KMS-11 (cell line): ENCODE results near the gene NIM1K.

Source experiments
- H2AFZ ChIP-seq: fragments of 200-600 bp; sonication (generic); 2 replicates; pipeline ENCODE4 v1.6.1; 2016; ENCODE audit warnings: antibody characterized with exemption, mixed run types, low read depth
- H3K27ac ChIP-seq: fragments of 200-600 bp; sonication (generic); 2 replicates; pipeline ENCODE4 v1.6.1; 2016; ENCODE audit warnings: mild to moderate bottlenecking, mixed run types
- H3K27me3 ChIP-seq: fragments of 200-600 bp; sonication (generic); 2 replicates; pipeline ENCODE4 v1.6.1; 2017; ENCODE audit warnings: mild to moderate bottlenecking, low read depth, mixed run types, moderate library complexity; ENCODE audit not compliant: insufficient read depth
- H3K36me3 ChIP-seq: fragments of 200-600 bp; sonication (generic); 2 replicates; pipeline ENCODE4 v1.6.1; 2017; ENCODE audit warnings: mild to moderate bottlenecking, mixed run types; ENCODE audit not compliant: insufficient read depth
- H3K4me1 ChIP-seq: fragments of 200-600 bp; sonication (generic); 2 replicates; pipeline ENCODE4 v1.6.1; 2016; ENCODE audit warnings: mild to moderate bottlenecking, low read depth, mixed run types; ENCODE audit not compliant: poor library complexity, severe bottlenecking
- H3K4me2 ChIP-seq: fragments of 200-600 bp; sonication (generic); 2 replicates; pipeline ENCODE4 v1.7.0; 2016; ENCODE audit warnings: mild to moderate bottlenecking, mixed run types
- H3K4me3 ChIP-seq: fragments of 200-600 bp; sonication (generic); IDR thresholded peaks from 2 replicates; pipeline ENCODE4 v1.6.1; 2017; ENCODE audit warnings: low read depth, low read length, mixed read lengths; ENCODE audit not compliant: insufficient read depth
- H3K79me2 ChIP-seq: fragments of 200-600 bp; sonication (generic); 2 replicates; pipeline ENCODE4 v1.6.1; 2016; ENCODE audit warnings: low read depth, mixed run types; ENCODE audit not compliant: insufficient read depth
- H3K9ac ChIP-seq: fragments of 200-600 bp; sonication (generic); 2 replicates; pipeline ENCODE4 v1.6.1; 2016; ENCODE audit warnings: mild to moderate bottlenecking, mixed run types
- H4K20me1 ChIP-seq: fragments of 200-600 bp; sonication (generic); 2 replicates; pipeline ENCODE4 v1.6.1; 2016; ENCODE audit warnings: mild to moderate bottlenecking, mixed run types; ENCODE audit not compliant: insufficient read depth
- CTCF ChIP-seq: fragments of 200-600 bp; sonication (generic); conservative IDR thresholded peaks from 2 replicates; pipeline ENCODE4 v1.6.1; 2017; ENCODE audit warnings: low read depth, mild to moderate bottlenecking, antibody characterized with exemption, low read length, moderate library complexity, mixed read lengths

The NIM1K gene

GRCh38 chr5:43202380-43202779 is 10.4 kb downstream of the NIM1K start:
- Histone ChIP-seq H3K79me2 (no peaks in the 10 kb centered on the region), H4K20me1 (no peaks in the 10 kb centered on the region), H2AFZ (no peak overlapping the region), H3K27me3 (no peaks in the 10 kb centered on the region), H3K36me3 (no peaks in the 10 kb centered on the region), H3K4me2 (no peak overlapping the region), H3K9ac (no peak overlapping the region), H3K4me3 (no peak overlapping the region), H3K27ac (no peak overlapping the region), H3K4me1 (peaks cover 11% of the 10 kb centered on the region)
- no peak for TF ChIP-seq CTCF

DNA sequence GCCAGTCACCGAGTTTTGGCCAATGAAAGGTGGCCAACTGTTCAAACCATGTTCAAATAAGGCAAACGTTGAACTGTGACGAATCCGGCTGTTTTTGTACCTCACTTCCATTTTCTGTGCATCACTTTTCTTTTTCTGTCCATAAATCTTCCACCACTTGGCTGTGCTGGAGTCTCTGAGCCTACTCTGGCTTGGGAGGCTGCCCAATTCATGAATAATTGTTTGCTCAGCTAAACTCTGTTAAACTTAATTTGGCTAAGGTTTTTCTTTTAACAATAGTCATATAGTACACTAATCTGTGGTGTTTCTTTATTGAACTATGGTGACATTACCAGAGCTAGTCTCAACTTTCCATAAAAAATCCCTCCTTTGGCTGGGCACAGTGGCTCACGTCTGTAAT is 11.3 kb downstream of the NIM1K start:
- no peak overlapping the region for H3K4me3 ChIP-seq
- no peak overlapping the region for H3K4me2 ChIP-seq
- H2AFZ ChIP-seq = no peak overlapping the region

DNA sequence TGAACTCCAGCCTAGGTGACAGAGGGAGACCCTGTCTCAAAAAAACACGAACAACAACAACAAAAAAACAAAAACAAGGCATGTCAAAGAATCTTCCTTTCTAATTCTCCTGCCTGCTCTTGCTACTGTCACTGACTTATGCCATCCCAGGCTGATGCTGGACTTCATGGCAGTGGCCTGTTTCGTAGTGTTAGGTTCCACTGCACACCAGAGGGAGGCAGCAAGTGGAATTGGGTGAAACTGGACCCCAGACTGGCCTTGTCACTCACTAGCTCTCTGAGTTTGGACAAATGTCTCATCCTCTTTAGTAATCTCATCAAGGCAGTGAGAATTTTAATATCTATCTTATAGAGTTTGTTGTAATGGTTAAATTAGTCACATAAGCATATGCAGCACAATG is 12.9 kb downstream of the NIM1K start:
- no peak for TF ChIP-seq CTCF
- no peak overlapping the region for H3K4me2 ChIP-seq
- no peak overlapping the region for H3K4me3 ChIP-seq
- H3K9ac ChIP-seq = no peak overlapping the region
- no peaks in the 10 kb centered on the region for H4K20me1 ChIP-seq
- H3K36me3 ChIP-seq = no peaks in the 10 kb centered on the region
- no peak overlapping the region for H3K27ac ChIP-seq
- H3K27me3 ChIP-seq = no peaks in the 10 kb centered on the region
- H3K4me1 ChIP-seq = peaks cover 11% of the 10 kb centered on the region
- no peaks in the 10 kb centered on the region for H3K79me2 ChIP-seq
- no peak overlapping the region for H2AFZ ChIP-seq

More for the DNA sequence above, 11.3 kb downstream of the NIM1K start:
- H3K4me1 ChIP-seq = peaks cover 11% of the 10 kb centered on the region
- H3K27me3 ChIP-seq = no peaks in the 10 kb centered on the region
- H3K9ac ChIP-seq = no peak overlapping the region
- H3K36me3 ChIP-seq = no peaks in the 10 kb centered on the region
- H3K79me2 ChIP-seq = no peaks in the 10 kb centered on the region
- TF ChIP-seq CTCF = no peak
- H4K20me1 ChIP-seq = no peaks in the 10 kb centered on the region
- H3K27ac ChIP-seq = no peak overlapping the region

- H4K20me1 ChIP-seq = no peaks in the 10 kb centered on the region
- H3K27ac ChIP-seq = no peak overlapping the region
- no peaks in the 10 kb centered on the region for H3K4me1 ChIP-seq
- no peaks in the 10 kb centered on the region for H3K79me2 ChIP-seq
- TF ChIP-seq CTCF = no peak
- no peak overlapping the region for H2AFZ ChIP-seq
- H3K4me3 ChIP-seq = no peak overlapping the region
- H3K27me3 ChIP-seq = no peaks in the 10 kb centered on the region
- H3K4me2 ChIP-seq = no peak overlapping the region
- no peak overlapping the region for H3K9ac ChIP-seq
- no peaks in the 10 kb centered on the region for H3K36me3 ChIP-seq
These were observed 15.6 kb downstream of the NIM1K start for GRCh38 chr5:43207601-43208000.
